ENCODE measurements around the gene KIF14. TPM values are rescaled to one million over a fixed set of nuclear protein-coding genes. Genes with fewer than 3 reads are reported as not detected.
A peak's percentile ranks its signal among the peaks of the same experiment; 100 is the strongest.

The KIF14 gene
- total RNA-seq, 1 donor from 2014 or later = 60.2 TPM

- H3K9me3 ChIP-seq (ENCODE audit: low read depth) = no peaks in the 10 kb centered on the region
- no peaks in the 10 kb centered on the region for H3K36me3 ChIP-seq
- H3K9ac ChIP-seq = no peak overlapping the region
- no peak for TF ChIP-seq EZH2 (IDR thresholded peaks at IDR 0.05)
- no peak for TF ChIP-seq CTCF (IDR thresholded peaks at IDR 0.05)
- TF ChIP-seq EZH2phosphoT487 (IDR thresholded peaks at IDR 0.05) = no peak
- Mint-ChIP-seq H3K36me3 (no peaks in the 10 kb centered on the region), H3K9me3 (no peaks in the 10 kb centered on the region), H3K27me3 (ENCODE audit: insufficient read depth, low read depth) (no peaks in the 10 kb centered on the region), H3K4me1 (peaks cover 5% of the 10 kb centered on the region), H3K4me3 (no peak overlapping the region), H3K27ac (no peak overlapping the region)
- DNase-seq (ENCODE audit: low spot score) = no peak
- H3K4me1 ChIP-seq = no peaks in the 10 kb centered on the region
- H3F3A ChIP-seq (ENCODE audit: low read depth) = peaks cover 2% of the 10 kb centered on the region
- H3K4me3 ChIP-seq = no peak overlapping the region
- peak overlapping the region; percentile 22 for H2AFZ ChIP-seq (replicated peaks)
- no peaks in the 10 kb centered on the region for H4K20me1 ChIP-seq (ENCODE audit: low read depth)
- H3K27me3 ChIP-seq = no peaks in the 10 kb centered on the region
- no peak overlapping the region for H3K27ac ChIP-seq
- H3K79me2 ChIP-seq (ENCODE audit: low read depth) = no peaks in the 10 kb centered on the region
- no peak overlapping the region for H3K4me2 ChIP-seq
Measured at GRCh38 chr1:200629876-200630514, 9.4 kb upstream of the KIF14 start.

- H3K36me3 Mint-ChIP-seq = no peaks in the 10 kb centered on the region
- Histone ChIP-seq H3K4me2 (no peak overlapping the region), H3K27ac (no peak overlapping the region), H3K9me3 (ENCODE audit: low read depth) (no peaks in the 10 kb centered on the region), H3K4me1 (no peaks in the 10 kb centered on the region), H3F3A (ENCODE audit: low read depth) (peaks cover 6% of the 10 kb centered on the region), H2AFZ (replicated peaks) (peak overlapping the region; percentile 42), H3K9ac (no peak overlapping the region), H4K20me1 (ENCODE audit: low read depth) (no peaks in the 10 kb centered on the region), H3K79me2 (ENCODE audit: low read depth) (no peaks in the 10 kb centered on the region), H3K36me3 (no peaks in the 10 kb centered on the region), H3K4me3 (no peak overlapping the region), H3K27me3 (no peaks in the 10 kb centered on the region)
- no peak overlapping the region for H3K27ac Mint-ChIP-seq
- no peaks in the 10 kb centered on the region for H3K9me3 Mint-ChIP-seq
- H3K4me1 Mint-ChIP-seq = peaks cover 5% of the 10 kb centered on the region
- H3K27me3 Mint-ChIP-seq (ENCODE audit: insufficient read depth, low read depth) = no peaks in the 10 kb centered on the region
- TF ChIP-seq CTCF (IDR thresholded peaks at IDR 0.05) (no peak), EZH2phosphoT487 (IDR thresholded peaks at IDR 0.05) (no peak), EZH2 (IDR thresholded peaks at IDR 0.05) (no peak)
- no peak for DNase-seq (ENCODE audit: low spot score)
- H3K4me3 Mint-ChIP-seq = no peak overlapping the region
Measured at GRCh38 chr1:200628223-200628881, 7.8 kb upstream of the KIF14 start.

DNA sequence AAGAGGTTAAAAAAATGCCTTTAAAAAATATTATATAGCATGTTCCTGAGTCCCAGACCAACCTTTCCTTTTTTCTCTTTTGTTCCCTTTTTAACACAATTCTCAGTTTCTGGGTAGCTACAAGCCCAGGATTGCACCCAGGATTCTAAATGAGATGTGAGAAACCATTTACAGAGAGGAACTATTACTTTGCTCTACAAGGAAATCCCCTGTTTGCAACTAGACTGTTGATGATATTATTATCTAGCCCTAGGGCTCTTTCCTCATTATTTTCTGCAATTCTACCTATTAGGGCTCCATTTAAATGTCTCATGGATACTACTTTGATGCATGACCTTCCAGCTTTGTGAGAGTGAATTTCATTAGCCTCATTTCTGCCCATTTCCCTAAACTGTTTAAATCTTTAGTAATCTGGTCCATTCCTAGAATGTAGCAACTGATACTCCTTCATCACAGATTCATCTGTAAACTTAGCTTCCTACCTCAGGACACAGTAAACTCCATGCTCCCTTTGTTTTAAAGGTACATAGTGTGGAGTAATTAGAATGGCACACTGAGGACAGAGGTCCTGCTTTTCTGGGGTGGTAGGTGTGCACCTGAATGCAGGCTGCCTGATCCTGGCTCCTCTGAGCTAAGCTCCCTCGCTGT lies 7.1 kb upstream of the KIF14 start:
- Histone ChIP-seq H3K9ac (no peak overlapping the region), H3K4me1 (no peaks in the 10 kb centered on the region), H3K79me2 (ENCODE audit: low read depth) (no peaks in the 10 kb centered on the region), H4K20me1 (ENCODE audit: low read depth) (no peaks in the 10 kb centered on the region), H2AFZ (replicated peaks) (peak overlapping the region; percentile 42), H3K4me3 (no peak overlapping the region), H3K4me2 (no peak overlapping the region), H3K27me3 (no peaks in the 10 kb centered on the region), H3K9me3 (ENCODE audit: low read depth) (no peaks in the 10 kb centered on the region), H3K36me3 (no peaks in the 10 kb centered on the region), H3F3A (ENCODE audit: low read depth) (peaks cover 10% of the 10 kb centered on the region), H3K27ac (no peak overlapping the region)
- H3K4me3 Mint-ChIP-seq = no peak overlapping the region
- no peak for TF ChIP-seq EZH2phosphoT487 (IDR thresholded peaks at IDR 0.05)
- no peak for TF ChIP-seq EZH2 (IDR thresholded peaks at IDR 0.05)
- no peak for TF ChIP-seq CTCF (IDR thresholded peaks at IDR 0.05)
- H3K36me3 Mint-ChIP-seq = no peaks in the 10 kb centered on the region
- H3K4me1 Mint-ChIP-seq = peaks cover 5% of the 10 kb centered on the region
- no peaks in the 10 kb centered on the region for H3K9me3 Mint-ChIP-seq
- DNase-seq (ENCODE audit: low spot score) = no peak
- H3K27me3 Mint-ChIP-seq (ENCODE audit: insufficient read depth, low read depth) = no peaks in the 10 kb centered on the region
- no peak overlapping the region for H3K27ac Mint-ChIP-seq

All from neural progenitor cell (in vitro differentiated cells).